HT1080 (cell line): ENCODE results near the gene WBP11. TPM values are rescaled to one million over a fixed set of nuclear protein-coding genes. Genes with fewer than 3 reads are reported as not detected.

ENCODE experiments used
- DNase-seq: peaks from one replicate; pipeline ENCODE4 v3.0.0-alpha.2; 2015; ENCODE audit warnings: low read depth
- polyA plus RNA-seq, 2 experiments: library from polyadenylated mRNA; depleted of rRNA; stranded (reverse); fragments of >200 nt; gene quantifications; 2 replicates each; pipeline ENCODE4 v1.2.3, GENCODE V29; 2015
- total RNA-seq: library from RNA; depleted of rRNA; stranded (reverse); fragments of >200 nt; shearing (Covaris generic); gene quantifications from 2 replicates; pipeline ENCODE4 v1.2.3, GENCODE V29; 2014; rRNA removed

The WBP11 gene
- total RNA-seq = 13.7 and 32.1 TPM in 2 replicates
- polyA plus RNA-seq (2015; cell fraction: cytosol; rRNA removed) = 38.0 and 47.1 TPM in 2 replicates
- 37.7 and 39.4 TPM in 2 replicates for polyA plus RNA-seq (2015; cell fraction: nucleus; rRNA removed)

DNA sequence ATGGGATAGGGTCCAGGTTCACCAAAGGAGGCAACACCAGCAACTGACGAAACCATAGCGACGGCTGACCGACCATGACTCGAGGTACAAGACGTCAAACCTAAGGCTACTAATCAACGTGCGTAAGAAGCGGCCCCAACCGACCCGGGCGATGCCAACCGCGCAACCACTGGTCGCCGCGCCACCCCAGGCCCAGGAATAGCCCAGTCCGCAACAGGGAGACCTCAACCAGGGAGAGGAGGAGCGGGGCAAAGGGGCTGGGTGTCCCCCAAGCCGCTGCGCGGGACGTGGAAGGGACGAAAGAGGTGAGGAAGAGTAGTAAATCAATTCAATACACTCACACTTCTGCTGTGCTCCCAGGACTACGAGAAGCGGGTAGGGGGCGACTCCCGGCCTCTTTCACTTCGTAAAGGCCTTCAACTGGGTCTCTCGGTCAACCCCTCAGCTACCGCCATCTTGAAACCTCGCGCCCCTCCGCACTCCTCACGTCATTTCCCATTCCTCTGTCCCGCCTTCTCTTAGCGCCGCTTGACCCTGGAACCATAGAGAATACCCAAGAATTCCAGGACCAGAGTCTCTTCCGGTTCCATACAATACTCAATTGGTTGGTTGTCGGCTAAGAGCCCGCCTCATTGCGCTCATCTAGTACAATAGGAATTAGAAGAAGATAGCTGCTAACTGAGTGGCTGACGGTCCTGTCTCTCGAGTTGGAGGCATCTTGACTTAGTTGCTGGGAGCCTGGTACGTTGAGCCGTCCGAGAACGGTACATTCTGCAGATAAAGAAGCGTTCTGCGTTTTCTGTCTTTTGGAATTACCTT is at the start of gene WBP11, which contains the start of gene C12orf60:
Gene WBP11, minus strand, starts transcription at position 468 of the 819 bp plus-strand sequence. CDS start 2,095 bp downstream, outside the sequence.
Gene C12orf60, plus strand, starts transcription at position 660 of the 819 bp plus-strand sequence. CDS start 19,266 bp downstream, outside the sequence.
- peak; percentile 98 for DNase-seq

DNA sequence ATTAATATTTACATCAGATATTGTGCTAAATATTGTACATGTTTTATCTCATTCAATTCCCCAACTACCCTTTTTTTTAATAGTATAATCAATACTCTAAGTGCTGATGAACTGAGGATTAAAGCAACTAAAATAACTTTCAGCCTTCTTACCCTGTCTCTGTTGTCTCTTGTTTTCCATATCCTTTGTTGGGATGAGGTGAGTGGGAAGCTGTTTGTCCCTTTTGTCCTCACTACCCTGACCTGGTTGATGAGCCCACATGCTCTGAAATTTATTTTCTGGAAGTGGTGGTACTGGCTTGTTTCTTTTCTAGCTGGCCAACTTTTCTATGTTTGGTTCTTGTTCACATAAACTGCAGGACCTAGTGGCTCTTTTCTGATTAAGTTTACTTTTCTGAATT is 49.6 kb upstream of the WBP11 start:
- DNase-seq = no peak

DNA sequence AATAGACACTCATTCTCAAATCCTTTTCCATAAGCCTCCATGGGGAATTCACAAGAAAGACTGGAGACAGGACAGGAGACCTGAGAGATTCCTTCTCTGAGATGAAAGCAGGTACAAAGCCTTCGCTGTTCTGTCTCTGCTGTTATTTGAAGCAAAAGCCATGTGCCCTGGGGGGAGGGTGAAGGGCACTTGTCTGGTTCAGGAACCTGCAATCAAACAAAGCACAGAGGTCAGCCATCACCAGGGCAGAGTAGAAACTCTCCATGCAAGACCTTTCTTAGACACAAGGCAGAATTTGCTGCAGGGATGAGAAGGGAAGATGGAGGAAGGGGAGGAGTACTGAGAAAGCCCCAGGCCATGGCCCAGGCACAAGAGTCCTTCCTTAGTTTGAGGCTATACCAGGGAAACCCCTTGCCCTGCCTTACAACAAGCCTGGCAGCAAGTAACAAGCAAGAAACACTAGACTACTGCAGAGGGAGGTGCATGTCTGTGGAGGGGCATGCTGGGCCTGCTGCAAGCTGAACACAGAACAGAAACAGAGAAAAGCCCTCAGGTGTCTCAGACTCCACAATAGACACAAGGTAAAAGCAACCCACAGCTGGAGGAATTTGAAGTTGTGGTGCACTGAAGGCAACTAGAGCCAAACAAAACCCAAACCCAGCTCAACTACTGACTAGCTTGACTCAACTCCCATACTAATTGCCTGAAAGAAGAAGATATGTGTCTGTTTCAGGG is 47.8 kb upstream of the WBP11 start:
- DNase-seq = no peak

DNA sequence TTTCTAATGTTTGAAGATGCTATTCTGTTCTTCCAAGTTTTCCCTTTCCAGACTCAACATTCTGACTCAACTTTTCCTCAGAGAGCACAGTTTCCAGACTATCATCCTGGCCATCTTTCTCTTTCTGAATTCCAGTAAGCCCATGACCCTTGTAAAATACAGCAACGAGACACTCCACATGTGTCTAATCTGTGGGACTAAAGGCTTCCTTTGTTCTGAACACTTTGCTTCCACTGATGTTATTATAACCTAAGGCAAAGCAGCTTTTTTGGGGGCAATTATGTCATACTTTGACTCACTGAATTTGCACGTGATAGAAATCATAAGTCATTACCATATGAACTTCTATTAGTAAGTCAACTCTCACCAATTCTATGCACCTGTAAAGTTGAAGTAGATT is 46.4 kb upstream of the WBP11 start:
- peak; percentile 62 for DNase-seq

DNA sequence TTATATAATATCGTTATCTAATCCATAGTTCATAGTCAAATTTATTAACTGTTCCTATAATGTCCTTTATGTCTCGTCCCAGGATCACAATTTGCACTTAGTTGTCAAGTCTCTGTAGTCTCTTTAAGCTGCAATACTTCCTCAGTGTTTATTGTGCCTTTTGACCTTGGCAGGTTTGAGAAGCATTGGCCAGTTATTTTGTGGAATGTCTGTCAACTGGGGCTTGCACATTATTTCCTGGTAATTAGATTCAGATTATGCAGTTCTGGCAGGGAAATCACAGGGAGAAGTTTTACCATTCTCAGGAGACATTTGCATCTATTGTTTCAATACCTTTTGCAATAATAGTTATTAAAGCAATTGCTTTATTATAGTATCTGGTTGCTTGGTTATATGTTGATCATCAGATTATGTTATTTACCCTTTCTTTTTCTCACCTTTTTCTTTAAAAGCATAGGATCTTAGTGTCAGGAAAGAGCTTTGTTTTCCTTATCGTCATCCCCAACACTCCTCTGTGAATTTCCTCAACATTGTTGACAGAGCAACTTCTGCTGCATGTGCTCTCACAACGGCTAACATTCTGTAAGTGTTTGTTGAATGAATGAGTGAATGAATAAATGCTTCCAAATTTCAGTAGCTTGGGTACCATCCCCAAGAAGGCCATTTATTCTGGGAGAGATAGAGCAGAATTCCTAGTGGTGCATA is 43.8 kb upstream of the WBP11 start:
- no peak for DNase-seq

DNA sequence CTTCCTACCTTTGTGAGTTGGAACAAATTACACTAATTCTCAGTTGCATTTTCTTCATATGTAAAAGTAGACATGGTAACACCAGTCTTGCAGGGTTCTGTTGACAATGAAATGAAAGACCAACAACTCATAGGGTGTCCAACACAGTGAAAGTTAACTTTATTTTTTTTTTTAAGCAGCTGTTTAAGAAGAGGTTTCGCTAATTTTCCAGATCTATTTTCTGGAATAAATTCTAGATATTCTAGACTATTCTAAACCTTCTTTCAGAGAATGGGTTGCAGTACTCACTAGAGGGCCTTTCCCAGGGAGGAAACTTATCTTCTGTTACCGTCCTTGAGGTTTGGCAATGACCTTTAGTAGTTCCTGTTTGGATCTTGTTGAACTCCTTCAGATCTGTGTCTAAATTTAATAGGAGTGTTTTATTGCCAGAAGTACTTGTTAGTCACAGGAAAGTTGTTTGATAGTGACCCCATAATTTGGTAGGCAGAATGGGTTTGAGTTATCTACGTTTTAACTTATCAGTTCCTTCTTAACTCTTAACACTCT is 42.8 kb upstream of the WBP11 start:
- DNase-seq = no peak

DNA sequence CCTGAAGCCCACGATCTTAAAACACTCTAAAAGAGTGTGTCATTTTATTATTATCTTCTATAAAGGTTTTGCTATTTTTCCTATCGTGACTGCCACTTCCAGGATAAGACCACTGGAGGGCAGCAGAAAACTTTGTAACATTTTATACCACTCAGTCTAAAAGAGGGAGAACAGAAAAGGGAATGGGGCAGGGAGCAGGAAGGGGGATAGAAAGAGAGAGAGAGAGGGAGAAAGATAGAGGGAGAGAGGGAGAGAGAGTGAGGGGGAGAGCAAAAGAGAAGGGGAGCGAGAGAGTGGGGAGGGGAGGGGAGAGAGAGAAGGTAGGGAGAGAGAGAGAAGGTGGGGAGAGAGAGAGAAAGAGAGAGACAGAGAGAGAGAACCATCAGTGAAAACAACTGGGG is 42.1 kb upstream of the WBP11 start:
- peak; percentile 63 for DNase-seq

DNA sequence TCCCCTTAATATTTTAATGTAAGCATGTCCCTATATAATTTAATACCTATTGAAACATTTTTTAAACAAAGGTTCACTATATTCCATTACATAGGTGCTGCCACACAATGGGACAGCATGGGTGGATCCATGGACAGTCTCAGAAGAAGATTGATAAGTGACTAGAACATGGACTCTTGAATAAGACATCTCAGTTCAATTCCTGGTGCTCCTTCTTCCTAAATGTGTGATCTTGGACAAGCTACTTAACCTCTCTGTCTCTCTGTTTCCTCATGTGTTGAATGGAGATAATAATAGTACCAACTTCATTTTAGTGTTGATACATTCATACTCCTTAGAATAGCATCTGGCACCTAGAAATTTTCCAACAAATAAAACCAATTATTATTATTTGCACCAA is 41.1 kb upstream of the WBP11 start:
- no peak for DNase-seq

DNA sequence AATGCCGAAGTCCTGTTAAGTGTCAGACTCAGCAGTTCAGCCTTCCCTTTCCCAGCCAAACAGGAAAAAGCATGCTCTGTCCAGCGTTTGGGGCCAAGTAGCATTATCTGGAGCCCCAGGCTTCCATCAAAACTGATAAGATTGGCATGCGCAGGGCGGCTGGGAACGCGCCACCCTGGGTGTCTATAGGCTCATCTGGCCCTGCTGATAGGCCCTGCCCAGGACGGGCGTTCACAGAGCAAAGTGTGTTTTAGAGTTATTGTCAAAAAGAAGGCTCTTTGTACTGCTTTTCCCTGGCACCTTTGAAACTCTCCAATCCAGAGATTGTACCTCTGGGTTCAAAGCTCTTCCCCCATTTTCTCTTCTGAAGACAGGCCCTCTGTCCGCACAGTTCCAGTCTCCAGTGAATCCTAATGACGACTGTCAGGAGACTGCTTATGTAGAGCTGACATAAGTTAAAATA is 40.2 kb upstream of the WBP11 start, which contains the start of gene ART4:
Gene ART4, minus strand, starts transcription at position 102 of the 463 bp plus-strand sequence. CDS start 413 bp downstream, outside the sequence.
- DNase-seq = no peak

DNA sequence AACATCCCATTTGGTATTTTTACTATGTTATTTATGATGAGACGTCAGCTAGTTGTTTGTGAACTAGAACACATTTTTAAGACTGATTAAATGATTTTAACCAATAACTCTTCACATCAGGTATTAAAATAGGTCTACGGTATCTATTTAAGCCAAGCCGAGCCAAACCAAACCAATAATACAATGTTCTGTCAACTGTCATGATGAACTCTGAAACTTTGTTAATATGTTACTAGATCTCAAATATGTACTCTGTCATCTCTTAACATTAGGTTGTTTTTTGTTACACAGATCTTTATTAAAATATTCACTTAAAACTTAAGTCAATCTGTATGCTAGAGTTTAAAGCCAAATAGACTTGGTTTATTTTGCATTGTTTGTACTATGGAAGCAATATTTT is 39.0 kb upstream of the WBP11 start:
- no peak for DNase-seq

DNA sequence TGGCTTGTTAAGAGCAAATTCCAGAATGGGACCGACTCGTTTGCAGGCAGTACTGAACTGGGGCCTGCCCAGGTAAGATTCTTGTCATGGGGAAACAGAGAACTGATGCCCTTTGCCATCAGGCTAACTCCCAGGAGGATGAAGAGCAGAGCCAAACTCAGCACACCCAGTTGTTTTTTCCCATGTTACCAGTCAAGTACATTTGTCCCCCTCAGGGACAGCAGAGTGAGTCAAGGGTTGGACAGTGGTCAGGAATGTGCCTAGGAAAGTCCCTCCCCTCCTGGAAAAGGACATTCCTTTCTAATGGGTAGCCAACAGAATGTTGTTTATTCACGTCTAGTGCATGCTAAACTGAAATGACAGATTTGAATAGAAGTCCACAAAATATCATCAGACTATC is 38.5 kb upstream of the WBP11 start:
- DNase-seq = peak; percentile 51

DNA sequence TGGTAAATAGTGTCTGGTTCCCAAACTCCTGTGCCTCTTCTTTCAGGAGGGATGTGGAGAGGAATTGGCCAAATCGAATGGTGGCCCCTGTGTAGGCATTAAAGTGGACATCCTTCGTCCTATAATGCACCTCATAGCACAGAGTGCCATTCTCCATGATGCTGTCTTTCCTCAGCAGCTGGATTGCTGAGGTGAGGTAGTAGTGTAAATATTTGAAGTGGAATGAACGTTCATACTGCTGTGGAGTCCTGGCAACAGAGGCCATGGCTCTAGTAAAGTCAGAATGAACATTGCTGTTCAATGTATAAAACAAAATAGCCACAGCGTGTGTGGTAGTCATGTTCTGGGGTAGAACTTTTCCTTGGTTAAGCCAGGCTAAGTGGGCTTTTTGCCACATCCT is 37.3 kb upstream of the WBP11 start:
- no peak for DNase-seq

DNA sequence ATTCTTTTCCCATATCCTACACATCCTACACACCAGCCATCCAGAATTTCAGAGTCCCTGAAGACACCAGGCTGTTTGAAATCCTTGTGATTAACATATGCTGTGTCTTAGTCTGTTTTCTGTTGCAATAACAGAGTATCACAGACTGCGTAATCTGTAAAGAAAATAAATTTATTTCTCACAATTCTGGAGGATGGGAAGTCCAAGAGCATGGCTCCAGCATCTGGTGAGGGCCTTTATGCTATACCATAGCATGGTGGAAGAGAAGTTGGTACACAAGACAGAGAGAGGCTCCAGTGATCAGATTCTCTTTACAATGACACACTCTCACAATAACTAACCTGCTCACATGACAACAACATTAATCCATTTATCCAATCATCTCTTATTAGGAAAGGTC is 36.0 kb upstream of the WBP11 start:
- DNase-seq = no peak

DNA sequence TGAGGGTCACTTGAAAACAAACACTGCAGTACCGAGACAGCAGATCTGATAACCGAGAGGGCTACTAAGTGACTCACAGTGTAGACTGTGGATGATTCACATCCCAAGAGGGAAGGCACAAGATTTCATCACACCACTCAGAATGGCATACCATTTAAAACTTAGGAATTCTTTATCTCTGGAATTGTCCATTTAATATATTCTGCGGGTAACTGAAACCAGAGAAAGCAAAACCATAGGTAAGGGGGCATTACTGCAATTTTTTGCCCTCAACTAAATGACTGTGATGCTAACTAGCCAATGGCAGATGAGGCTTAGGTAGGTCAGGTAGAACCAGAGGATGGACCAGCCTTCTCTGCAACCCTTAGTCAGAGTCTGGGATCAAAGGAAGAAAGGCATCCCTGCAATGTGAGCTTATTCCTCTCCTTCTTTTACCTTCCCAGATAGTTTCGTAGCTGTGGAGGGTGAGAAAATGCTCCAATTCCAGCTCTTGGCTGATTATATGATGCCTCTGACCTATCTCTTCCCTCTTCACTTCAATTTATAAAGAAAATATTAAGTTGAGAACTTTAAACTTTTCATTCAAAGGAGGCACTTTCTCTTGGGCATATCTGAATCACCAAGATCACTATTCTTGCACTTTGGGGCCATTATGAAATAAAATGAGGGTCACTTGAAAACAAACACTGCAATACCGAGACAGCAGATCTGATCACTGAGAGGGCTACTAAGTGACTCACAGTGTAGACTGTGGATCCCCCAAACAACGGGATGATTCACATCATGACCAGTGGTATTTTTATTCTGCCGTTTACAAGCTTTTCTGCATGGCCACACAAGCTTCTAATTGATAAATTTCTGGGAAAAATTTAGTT is 33.3 kb upstream of the WBP11 start:
- peak; percentile 84 for DNase-seq

DNA sequence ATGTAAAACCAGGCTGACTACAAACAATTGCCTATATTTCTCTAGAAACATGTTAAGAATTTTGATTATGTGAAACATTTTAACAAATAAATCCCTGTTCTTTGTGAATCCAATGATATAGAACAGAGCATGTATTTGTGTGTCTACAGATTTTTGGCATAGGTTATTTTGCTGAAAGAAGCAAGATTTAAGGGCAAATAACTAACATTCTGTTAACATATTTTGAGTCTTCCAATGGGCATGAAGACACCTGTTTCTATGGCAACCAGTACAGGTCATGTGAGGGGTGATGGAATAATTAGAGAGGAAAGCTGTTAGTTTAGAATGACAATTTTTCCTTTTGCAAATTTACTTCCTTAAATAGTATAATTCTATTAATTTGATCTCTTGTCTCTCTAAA is 31.2 kb upstream of the WBP11 start:
- DNase-seq = no peak

DNA sequence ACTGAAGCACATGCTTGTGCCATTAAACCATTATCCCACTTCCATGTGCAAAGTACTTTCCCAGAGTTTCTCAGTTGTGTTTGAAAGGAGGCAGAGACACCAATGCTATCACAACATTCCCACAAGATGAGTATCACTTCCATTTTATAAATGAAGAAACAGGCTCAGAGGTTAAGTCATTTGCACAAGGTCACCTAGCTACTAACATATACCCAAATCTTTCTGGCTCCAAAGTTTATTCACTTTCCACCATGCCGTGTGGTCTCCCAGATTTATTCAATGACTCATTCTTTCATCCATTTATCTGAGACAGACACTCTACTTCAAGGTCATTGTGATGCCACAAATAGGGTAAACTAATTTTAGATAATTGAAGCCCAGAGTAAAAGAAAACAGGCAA is 30.7 kb upstream of the WBP11 start:
- DNase-seq = peak; percentile 54

DNA sequence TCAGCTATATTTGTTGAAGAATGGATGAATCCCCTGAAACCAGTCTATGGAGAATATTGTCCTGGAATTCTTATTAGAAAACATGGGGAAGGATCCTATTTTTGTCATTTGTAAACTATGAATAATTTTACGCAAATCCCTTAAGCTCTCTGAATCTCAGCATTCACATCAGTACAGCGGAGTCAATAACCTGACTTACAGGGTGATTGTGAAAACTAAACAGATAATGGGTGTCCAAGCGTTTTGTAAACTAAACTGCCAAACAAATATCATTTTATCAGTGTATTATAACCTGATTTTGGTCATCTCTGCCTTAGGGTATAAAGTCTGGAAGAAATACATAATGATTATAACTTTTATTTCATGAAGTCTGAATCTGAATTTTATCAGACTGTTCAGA is 30.1 kb upstream of the WBP11 start:
- no peak for DNase-seq

DNA sequence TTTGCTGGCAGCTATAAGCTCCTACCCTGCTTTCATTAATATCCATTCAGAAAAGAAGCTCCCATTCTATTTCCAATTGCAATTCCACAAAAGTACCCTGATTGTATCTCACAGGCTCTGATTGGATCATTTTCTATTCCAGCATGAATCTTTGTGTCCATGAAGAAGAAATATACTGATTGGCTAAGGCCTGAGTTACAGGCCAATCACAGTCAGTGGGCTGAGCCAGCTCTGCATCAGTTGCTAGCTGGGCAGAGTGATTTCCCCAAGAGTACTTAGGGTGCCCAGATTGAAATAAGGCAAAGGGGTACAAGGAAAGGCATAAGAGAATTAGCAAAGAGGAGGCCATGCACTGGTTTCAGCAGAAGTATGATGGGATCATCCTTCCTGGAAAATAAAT is 25.6 kb upstream of the WBP11 start:
- peak; percentile 24 for DNase-seq

DNA sequence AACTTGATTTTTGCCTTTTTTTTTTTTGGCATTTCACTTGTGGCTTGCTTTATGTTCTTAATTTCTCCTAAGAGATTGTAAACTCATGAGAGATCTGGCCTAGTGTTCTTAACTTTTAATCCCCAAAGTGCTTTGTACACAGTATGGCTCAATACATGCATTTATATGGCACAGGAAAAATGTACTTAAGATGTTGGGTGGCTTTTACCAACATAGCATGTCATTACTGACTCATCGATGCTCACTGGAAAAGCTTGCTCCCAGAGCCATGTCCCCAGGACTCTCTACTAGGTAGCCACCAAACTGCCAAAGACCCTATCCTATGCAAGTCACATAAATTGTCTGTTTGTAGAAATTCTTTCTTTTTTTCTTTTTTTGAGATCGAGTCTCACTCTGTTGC is 23.8 kb upstream of the WBP11 start:
- DNase-seq = peak; percentile 23

DNA sequence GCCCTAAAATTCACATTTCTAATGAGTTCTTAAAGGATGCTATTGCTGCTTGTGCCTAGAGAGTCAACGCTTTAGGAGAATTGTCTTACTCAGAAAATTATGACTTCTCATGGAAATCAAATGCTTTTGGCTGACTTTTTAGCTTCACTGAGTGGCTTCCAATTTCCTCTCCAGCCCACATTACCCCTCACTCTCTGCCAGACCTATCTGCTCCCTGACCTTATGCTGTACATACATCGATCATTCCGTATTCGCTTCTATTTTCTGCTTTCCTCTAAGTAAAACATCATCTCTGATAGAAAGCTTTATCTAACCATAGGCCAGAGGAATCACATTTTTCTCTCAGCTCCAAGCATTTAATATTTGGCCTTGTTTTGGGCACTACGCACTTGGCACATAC is 23.2 kb upstream of the WBP11 start:
- no peak for DNase-seq
